Testis (tissue), 3 donors: Measurements from ENCODE around the gene FSHR. TPM values are rescaled to one million over a fixed set of nuclear protein-coding genes. Genes with fewer than 3 reads are reported as not detected.

ENCODE experiments used
- DNase-seq: peaks from one replicate; pipeline ENCODE4 v3.0.0-alpha.2; 2019
- H3K27ac ChIP-seq, 2 donors: fragments of 200-600 bp; sonication (generic); one replicate each; pipeline ENCODE4 v1.5.1; 2019
- H3K27me3 ChIP-seq: fragments of 200-600 bp; sonication (generic); one replicate; pipeline ENCODE4 v1.5.1; 2019
- H3K36me3 ChIP-seq: fragments of 200-600 bp; sonication (generic); one replicate; pipeline ENCODE4 v1.5.1; 2017; ENCODE audit warnings: low read depth; ENCODE audit errors: missing control alignments
- H3K4me1 ChIP-seq: fragments of 200-600 bp; sonication (generic); one replicate; pipeline ENCODE4 v1.5.1; 2019
- H3K4me3 ChIP-seq, 2 donors: fragments of 200-600 bp; sonication (generic); one replicate each; pipeline ENCODE4 v1.5.1; 2017 to 2019
- H3K9me3 ChIP-seq: fragments of 200-600 bp; sonication (generic); one replicate; pipeline ENCODE4 v1.5.1; 2017
- CTCF ChIP-seq, 3 experiments: fragments of 450-650 bp in 2 of 3; fragments of 200-600 bp in 1 of 3; sonication (generic) in 1 of 3; IDR thresholded peaks; one replicate each; pipeline ENCODE4 v1.5.1; 2016 to 2019; ENCODE audit warnings: antibody characterized with exemption in 3 of 3, mild to moderate bottlenecking in 2 of 3, moderate library complexity in 1 of 3
- POLR2A ChIP-seq: fragments of 450-650 bp; IDR thresholded peaks from one replicate; pipeline ENCODE4 v1.6.1; 2017; ENCODE audit warnings: antibody characterized with exemption, mild to moderate bottlenecking, moderate library complexity
- WGBS, 2 donors: methylation state at CpG; one replicate each; pipeline ENCODE4 v1.1.5; 2018; 5-methylcytosine and 5-hydroxymethylcytosine counted together
- intact Hi-C: fragments of 100-400 bp; cut with DNase I; formaldehyde crosslinking; loops from one replicate; pipeline ENCODE4 v1.15.1; 2023; ENCODE audit warnings: low total_unique reads
- polyA plus RNA-seq: library from polyadenylated mRNA; stranded (reverse); fragments of 350-450 nt; fragmentation: Illumina TruSeq; extraction: RNeasy Lipid Tissue Mini Kit (QIAGEN cat#74804); gene quantifications from one replicate; pipeline ENCODE4 v1.2.3, GENCODE V29; 2014; ENCODE audit warnings: low read depth, low replicate concordance; ENCODE audit not compliant: insufficient read depth
- total RNA-seq, 2 donors: library from RNA; depleted of rRNA; stranded (reverse); fragments of >200 nt; gene quantifications; one replicate each; pipeline ENCODE4 v1.2.3, GENCODE V29; 2016

FSHR gene
- total and polyA plus RNA-seq, 3 donors from 2014 or later: 8.8 to 22.6 (median 22.0) TPM

DNA sequence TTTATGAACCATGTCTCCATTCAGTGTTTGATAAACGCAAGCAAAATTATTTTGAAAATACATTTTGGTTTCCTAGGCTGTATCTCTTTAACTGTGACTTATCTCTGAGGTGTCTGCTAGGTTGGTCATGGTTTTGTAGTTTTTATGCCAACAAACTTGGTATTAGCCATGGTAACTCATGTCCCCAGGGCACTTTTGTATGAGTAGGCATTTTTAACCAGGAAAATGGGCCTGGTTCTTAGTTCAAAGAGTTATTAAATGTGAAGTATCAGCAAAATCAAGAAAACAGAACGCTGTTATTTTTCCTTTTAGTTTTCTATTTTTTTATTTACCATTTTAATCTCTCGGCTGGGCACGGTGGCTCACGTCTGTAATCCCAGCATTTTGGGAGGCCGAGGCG is 219.5 kb downstream of the FSHR start:
- Histone ChIP-seq H3K27ac (no peak overlapping the region), H3K9me3 (no peaks in the 10 kb centered on the region), H3K4me3 (no peak overlapping the region), H3K4me1 (no peaks in the 10 kb centered on the region), H3K27me3 (no peaks in the 10 kb centered on the region), H3K36me3 (no peaks in the 10 kb centered on the region)
- intact Hi-C loops: no loop called here
- TF ChIP-seq CTCF (IDR thresholded peaks at IDR 0.05) (no peak), POLR2A (no peak)
- DNase-seq: no peak
- WGBS, 2 donors: 94% methylated on average over 7 of the region's 7 CpGs

GRCh38 chr2:48933828-48934497 is 220.4 kb downstream of the FSHR start:
- no peaks in the 10 kb centered on the region for H3K9me3 ChIP-seq
- H3K36me3 ChIP-seq: no peaks in the 10 kb centered on the region
- DNase-seq: no peak
- no peaks in the 10 kb centered on the region for H3K4me1 ChIP-seq
- 87 to 90% methylated on average over 4 to 5 of the region's 5 CpGs for WGBS, 2 donors
- TF ChIP-seq POLR2A (no peak), CTCF (IDR thresholded peaks at IDR 0.05) (no peak)
- H3K27ac ChIP-seq: no peak overlapping the region
- H3K4me3 ChIP-seq: no peak overlapping the region
- intact Hi-C loops: no loop called here
- no peaks in the 10 kb centered on the region for H3K27me3 ChIP-seq

GRCh38 chr2:48932667-48933066 is 221.6 kb downstream of the FSHR start:
- WGBS, 2 donors: 71 to 80% methylated on average over 4 of the region's 4 CpGs

DNA sequence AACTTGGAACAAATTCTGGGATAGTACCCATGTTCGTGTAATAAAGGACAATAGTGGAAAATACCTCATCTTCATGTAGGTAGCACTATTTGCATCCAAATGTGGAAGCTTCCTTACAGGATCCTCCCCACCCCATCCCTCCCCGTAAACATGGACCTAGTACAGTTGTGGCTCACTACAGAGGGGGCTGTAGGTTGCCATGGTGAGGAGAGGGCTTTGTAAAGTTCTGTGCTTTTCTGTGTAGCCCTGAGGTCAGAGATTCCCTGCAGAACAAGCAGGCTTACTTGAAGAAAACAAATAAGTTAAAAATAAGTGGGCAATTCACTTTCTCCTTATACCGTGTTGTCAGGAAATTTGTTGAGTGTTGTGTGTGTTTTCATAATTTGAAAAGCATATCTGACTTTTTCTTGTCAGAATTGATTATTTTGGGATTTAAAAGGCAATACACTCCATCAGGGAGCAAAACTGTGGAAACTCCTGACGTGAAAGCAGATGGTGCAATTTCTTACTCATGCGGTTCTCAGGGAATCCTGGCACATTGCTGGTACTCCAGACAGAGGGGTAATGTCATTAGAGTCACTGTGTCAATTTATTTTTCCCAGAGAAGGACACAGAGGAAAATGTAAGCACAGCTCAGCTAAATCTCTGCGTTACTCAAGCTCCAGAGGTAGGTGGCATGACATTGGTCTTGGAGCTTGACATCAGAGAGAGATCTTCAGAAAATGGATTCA is 224.6 kb downstream of the FSHR start:
- no peak for TF ChIP-seq POLR2A
- no peak for TF ChIP-seq CTCF (IDR thresholded peaks at IDR 0.05)
- no peaks in the 10 kb centered on the region for H3K27me3 ChIP-seq
- H3K4me3 ChIP-seq: no peak overlapping the region
- H3K27ac ChIP-seq: no peak overlapping the region
- no peaks in the 10 kb centered on the region for H3K4me1 ChIP-seq
- intact Hi-C loops: no loop called here
- H3K36me3 ChIP-seq: no peaks in the 10 kb centered on the region
- no peak for DNase-seq
- no peaks in the 10 kb centered on the region for H3K9me3 ChIP-seq
- 82 to 86% methylated on average over 6 of the region's 6 CpGs for WGBS, 2 donors

More at GRCh38 chr2:48932667-48933066, 221.6 kb downstream of the FSHR start:
- Histone ChIP-seq H3K27me3 (no peaks in the 10 kb centered on the region), H3K4me3 (no peak overlapping the region), H3K4me1 (no peaks in the 10 kb centered on the region), H3K27ac (no peak overlapping the region), H3K9me3 (no peaks in the 10 kb centered on the region), H3K36me3 (no peaks in the 10 kb centered on the region)
- no peak for TF ChIP-seq CTCF (IDR thresholded peaks at IDR 0.05)
- TF ChIP-seq POLR2A: no peak
- intact Hi-C loops: no loop called here
- no peak for DNase-seq
